ENCODE data around the gene BRD2.

BRD2 gene

GRCh38 chr6:32968093-32968866, at the start of gene BRD2:
Gene BRD2 (plus strand): TSS chr6:32968594. CDS start chr6:32972899, 4,305 bp downstream.
- Histone ChIP-seq H3K27ac (ENCODE audit: low read depth, low read length) (peak within 1 kb of the TSS; percentile 100), H3K4me1 (ENCODE audit: insufficient read depth, low read length) (peaks cover 14% of the 10 kb centered on the region), H3K36me3 (ENCODE audit: insufficient read depth, low read length) (peaks cover 7% of the 10 kb centered on the region), H3K27me3 (ENCODE audit: control insufficient read depth in 1 of 2, insufficient read depth in 2 of 2, low read length in 2 of 2) (no peaks in the 10 kb centered on the region), H3K9ac (ENCODE audit: low read length) (peak within 1 kb of the TSS; percentile 97), H3K9me3 (ENCODE audit: low read length) (no peaks in the 10 kb centered on the region), H3K4me3 (ENCODE audit: low read depth in 1 of 2, low read length in 2 of 2) (peak within 1 kb of the TSS; percentile 84 to 98)

GRCh38 chr6:32920715-32921114, 47.7 kb upstream of the BRD2 start:
- Histone ChIP-seq H3K36me3 (ENCODE audit: insufficient read depth, low read length) (no peaks in the 10 kb centered on the region), H3K27ac (ENCODE audit: low read depth, low read length) (no peak overlapping the region), H3K9ac (ENCODE audit: low read length) (no peak overlapping the region), H3K4me1 (ENCODE audit: insufficient read depth, low read length) (no peaks in the 10 kb centered on the region), H3K9me3 (ENCODE audit: low read length) (no peaks in the 10 kb centered on the region), H3K4me3 (ENCODE audit: low read depth in 1 of 2, low read length in 2 of 2) (no peak overlapping the region), H3K27me3 (ENCODE audit: control insufficient read depth in 1 of 2, insufficient read depth in 2 of 2, low read length in 2 of 2) (no peaks in the 10 kb centered on the region)

- Histone ChIP-seq H3K4me3 (ENCODE audit: low read depth in 1 of 2, low read length in 2 of 2) (no peak overlapping the region), H3K9ac (ENCODE audit: low read length) (no peak overlapping the region), H3K27ac (ENCODE audit: low read depth, low read length) (no peak overlapping the region), H3K9me3 (ENCODE audit: low read length) (no peaks in the 10 kb centered on the region), H3K4me1 (ENCODE audit: insufficient read depth, low read length) (no peaks in the 10 kb centered on the region), H3K27me3 (ENCODE audit: control insufficient read depth in 1 of 2, insufficient read depth in 2 of 2, low read length in 2 of 2) (no peaks in the 10 kb centered on the region), H3K36me3 (ENCODE audit: insufficient read depth, low read length) (no peaks in the 10 kb centered on the region)
Observed at GRCh38 chr6:32922083-32922482, 46.3 kb upstream of the BRD2 start.

GRCh38 chr6:32931211-32931610, 37.2 kb upstream of the BRD2 start:
- Histone ChIP-seq H3K9ac (ENCODE audit: low read length) (no peak overlapping the region), H3K36me3 (ENCODE audit: insufficient read depth, low read length) (no peaks in the 10 kb centered on the region), H3K4me3 (ENCODE audit: low read depth in 1 of 2, low read length in 2 of 2) (no peak overlapping the region), H3K27me3 (ENCODE audit: control insufficient read depth in 1 of 2, insufficient read depth in 2 of 2, low read length in 2 of 2) (no peaks in the 10 kb centered on the region), H3K9me3 (ENCODE audit: low read length) (no peaks in the 10 kb centered on the region), H3K4me1 (ENCODE audit: insufficient read depth, low read length) (no peaks in the 10 kb centered on the region), H3K27ac (ENCODE audit: low read depth, low read length) (no peak overlapping the region)

- no peak overlapping the region for H3K9ac ChIP-seq (ENCODE audit: low read length)
- no peaks in the 10 kb centered on the region for H3K27me3 ChIP-seq (ENCODE audit: control insufficient read depth in 1 of 2, insufficient read depth in 2 of 2, low read length in 2 of 2)
- no peaks in the 10 kb centered on the region for H3K36me3 ChIP-seq (ENCODE audit: insufficient read depth, low read length)
- H3K9me3 ChIP-seq (ENCODE audit: low read length): no peaks in the 10 kb centered on the region
- H3K27ac ChIP-seq (ENCODE audit: low read depth, low read length): no peak overlapping the region
- H3K4me3 ChIP-seq (ENCODE audit: low read depth in 1 of 2, low read length in 2 of 2): no peak overlapping the region
- no peaks in the 10 kb centered on the region for H3K4me1 ChIP-seq (ENCODE audit: insufficient read depth, low read length)
Observed at GRCh38 chr6:32932132-32932868, 36.1 kb upstream of the BRD2 start.

GRCh38 chr6:32933661-32934085, 34.7 kb upstream of the BRD2 start:
- H3K27me3 ChIP-seq (ENCODE audit: control insufficient read depth in 1 of 2, insufficient read depth in 2 of 2, low read length in 2 of 2): no peaks in the 10 kb centered on the region
- no peaks in the 10 kb centered on the region for H3K36me3 ChIP-seq (ENCODE audit: insufficient read depth, low read length)
- H3K9me3 ChIP-seq (ENCODE audit: low read length): no peaks in the 10 kb centered on the region
- H3K27ac ChIP-seq (ENCODE audit: low read depth, low read length): no peak overlapping the region
- no peaks in the 10 kb centered on the region for H3K4me1 ChIP-seq (ENCODE audit: insufficient read depth, low read length)
- H3K4me3 ChIP-seq (ENCODE audit: low read depth in 1 of 2, low read length in 2 of 2): no peak overlapping the region
- H3K9ac ChIP-seq (ENCODE audit: low read length): no peak overlapping the region

GRCh38 chr6:32935551-32936238, 32.7 kb upstream of the BRD2 start:
- Histone ChIP-seq H3K27ac (ENCODE audit: low read depth, low read length) (no peak overlapping the region), H3K9me3 (ENCODE audit: low read length) (no peaks in the 10 kb centered on the region), H3K4me1 (ENCODE audit: insufficient read depth, low read length) (peaks cover 2% of the 10 kb centered on the region), H3K27me3 (ENCODE audit: control insufficient read depth in 1 of 2, insufficient read depth in 2 of 2, low read length in 2 of 2) (no peaks in the 10 kb centered on the region), H3K36me3 (ENCODE audit: insufficient read depth, low read length) (no peaks in the 10 kb centered on the region), H3K9ac (ENCODE audit: low read length) (no peak overlapping the region), H3K4me3 (ENCODE audit: low read depth in 1 of 2, low read length in 2 of 2) (no peak overlapping the region)

GRCh38 chr6:32936239-32937152, 31.9 kb upstream of the BRD2 start:
- Histone ChIP-seq H3K4me1 (ENCODE audit: insufficient read depth, low read length) (peaks cover 6% of the 10 kb centered on the region), H3K4me3 (ENCODE audit: low read depth in 1 of 2, low read length in 2 of 2) (no peak overlapping the region), H3K9me3 (ENCODE audit: low read length) (no peaks in the 10 kb centered on the region), H3K27me3 (ENCODE audit: control insufficient read depth in 1 of 2, insufficient read depth in 2 of 2, low read length in 2 of 2) (no peaks in the 10 kb centered on the region), H3K36me3 (ENCODE audit: insufficient read depth, low read length) (no peaks in the 10 kb centered on the region), H3K27ac (ENCODE audit: low read depth, low read length) (no peak overlapping the region), H3K9ac (ENCODE audit: low read length) (no peak overlapping the region)

GRCh38 chr6:32937230-32937633, 31.2 kb upstream of the BRD2 start:
- Histone ChIP-seq H3K27ac (ENCODE audit: low read depth, low read length) (no peak overlapping the region), H3K36me3 (ENCODE audit: insufficient read depth, low read length) (no peaks in the 10 kb centered on the region), H3K9ac (ENCODE audit: low read length) (no peak overlapping the region), H3K4me1 (ENCODE audit: insufficient read depth, low read length) (peaks cover 6% of the 10 kb centered on the region), H3K4me3 (ENCODE audit: low read depth in 1 of 2, low read length in 2 of 2) (no peak overlapping the region), H3K27me3 (ENCODE audit: control insufficient read depth in 1 of 2, insufficient read depth in 2 of 2, low read length in 2 of 2) (no peaks in the 10 kb centered on the region), H3K9me3 (ENCODE audit: low read length) (no peaks in the 10 kb centered on the region)

- Histone ChIP-seq H3K36me3 (ENCODE audit: insufficient read depth, low read length) (no peaks in the 10 kb centered on the region), H3K9ac (ENCODE audit: low read length) (no peak overlapping the region), H3K27ac (ENCODE audit: low read depth, low read length) (no peak overlapping the region), H3K27me3 (ENCODE audit: control insufficient read depth in 1 of 2, insufficient read depth in 2 of 2, low read length in 2 of 2) (no peaks in the 10 kb centered on the region), H3K4me3 (ENCODE audit: low read depth in 1 of 2, low read length in 2 of 2) (no peak overlapping the region), H3K9me3 (ENCODE audit: low read length) (no peaks in the 10 kb centered on the region), H3K4me1 (ENCODE audit: insufficient read depth, low read length) (peaks cover 6% of the 10 kb centered on the region)
Observed at GRCh38 chr6:32938494-32938893, 29.9 kb upstream of the BRD2 start.
